Epidermal melanocyte (primary cell): ENCODE data around the gene MGAT5B.

Experiments
- DNase-seq: peaks from one replicate; pipeline ENCODE4 v3.0.0; 2011; ENCODE audit warnings: low spot score; ENCODE audit not compliant: insufficient read length

Gene MGAT5B

GRCh38 chr17:76878568-76878967, 10.4 kb downstream of the MGAT5B start:
- no peak for DNase-seq

GRCh38 chr17:76879254-76879653, 11.1 kb downstream of the MGAT5B start:
- DNase-seq, result no peak

GRCh38 chr17:76879691-76880090, 11.5 kb downstream of the MGAT5B start:
- DNase-seq, result no peak

GRCh38 chr17:76880268-76880667, 12.1 kb downstream of the MGAT5B start:
- DNase-seq, result no peak

- no peak for DNase-seq
Observed at GRCh38 chr17:76880971-76881370, 12.8 kb downstream of the MGAT5B start.

- no peak for DNase-seq
Observed at GRCh38 chr17:76881408-76881807, 13.2 kb downstream of the MGAT5B start.

GRCh38 chr17:76881966-76882365, 13.8 kb downstream of the MGAT5B start:
- DNase-seq, result no peak

GRCh38 chr17:76883744-76884525, 15.7 kb downstream of the MGAT5B start:
- no peak for DNase-seq

GRCh38 chr17:76884995-76885893, 17.0 kb downstream of the MGAT5B start:
- DNase-seq, result no peak

- no peak for DNase-seq
Observed at GRCh38 chr17:76885894-76886290, 17.7 kb downstream of the MGAT5B start.

GRCh38 chr17:76886395-76886794, 18.2 kb downstream of the MGAT5B start:
- DNase-seq, result no peak

GRCh38 chr17:76887802-76888201, 19.6 kb downstream of the MGAT5B start:
- DNase-seq, result no peak

GRCh38 chr17:76888661-76889060, 20.5 kb downstream of the MGAT5B start:
- DNase-seq, result no peak

GRCh38 chr17:76889323-76889722, 21.1 kb downstream of the MGAT5B start:
- DNase-seq, result no peak

- DNase-seq, result no peak
Observed at GRCh38 chr17:76892329-76892728, 24.1 kb downstream of the MGAT5B start.

- DNase-seq, result no peak
Observed at GRCh38 chr17:76893623-76894334, 25.6 kb downstream of the MGAT5B start.

- no peak for DNase-seq
Observed at GRCh38 chr17:76894842-76895241, 26.6 kb downstream of the MGAT5B start.

- no peak for DNase-seq
Observed at GRCh38 chr17:76897023-76897422, 28.8 kb downstream of the MGAT5B start.

GRCh38 chr17:76899414-76899813, 31.2 kb downstream of the MGAT5B start:
- DNase-seq, result no peak

- DNase-seq, result no peak
Observed at GRCh38 chr17:76900723-76901122, 32.5 kb downstream of the MGAT5B start.

- no peak for DNase-seq
Observed at GRCh38 chr17:76901542-76902197, 33.5 kb downstream of the MGAT5B start.
